ENCODE measurements around the gene BARHL1.

Gene BARHL1

DNA sequence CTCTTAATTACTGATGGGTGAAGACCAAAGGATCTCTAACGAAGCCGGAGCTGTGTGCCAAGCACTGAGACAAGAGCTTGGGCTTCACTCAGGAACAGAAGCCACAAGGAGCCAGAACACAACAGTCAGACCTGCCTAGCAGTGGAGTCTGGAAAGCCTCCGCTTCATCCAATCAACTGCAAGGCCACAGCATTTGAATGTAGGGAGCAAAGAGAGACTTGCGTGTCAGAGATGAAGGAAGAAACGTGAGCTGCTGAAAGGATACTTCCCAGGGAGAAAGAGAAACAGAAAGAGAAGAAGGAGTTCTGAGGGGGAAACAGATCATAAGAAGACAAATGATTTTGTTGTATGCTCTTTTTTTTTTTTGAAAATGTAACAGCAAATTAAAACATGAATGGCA is 43.9 kb downstream of the BARHL1 start:
- no peak for DNase-seq (ENCODE audit: low read depth, low spot score)
- H3K4me3 ChIP-seq (ENCODE audit: low read depth, low read length) = no peak overlapping the region
- TF ChIP-seq, protein P1, sequence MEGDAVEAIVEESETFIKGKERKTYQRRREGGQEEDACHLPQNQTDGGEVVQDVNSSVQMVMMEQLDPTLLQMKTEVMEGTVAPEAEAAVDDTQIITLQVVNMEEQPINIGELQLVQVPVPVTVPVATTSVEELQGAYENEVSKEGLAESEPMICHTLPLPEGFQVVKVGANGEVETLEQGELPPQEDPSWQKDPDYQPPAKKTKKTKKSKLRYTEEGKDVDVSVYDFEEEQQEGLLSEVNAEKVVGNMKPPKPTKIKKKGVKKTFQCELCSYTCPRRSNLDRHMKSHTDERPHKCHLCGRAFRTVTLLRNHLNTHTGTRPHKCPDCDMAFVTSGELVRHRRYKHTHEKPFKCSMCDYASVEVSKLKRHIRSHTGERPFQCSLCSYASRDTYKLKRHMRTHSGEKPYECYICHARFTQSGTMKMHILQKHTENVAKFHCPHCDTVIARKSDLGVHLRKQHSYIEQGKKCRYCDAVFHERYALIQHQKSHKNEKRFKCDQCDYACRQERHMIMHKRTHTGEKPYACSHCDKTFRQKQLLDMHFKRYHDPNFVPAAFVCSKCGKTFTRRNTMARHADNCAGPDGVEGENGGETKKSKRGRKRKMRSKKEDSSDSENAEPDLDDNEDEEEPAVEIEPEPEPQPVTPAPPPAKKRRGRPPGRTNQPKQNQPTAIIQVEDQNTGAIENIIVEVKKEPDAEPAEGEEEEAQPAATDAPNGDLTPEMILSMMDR (IDR thresholded peaks at IDR 0.05; ENCODE audit: insufficient read depth, low read length, missing control alignments) = no peak
- ChIA-PET POLR2A (no interaction called here), CTCF (no interaction called here)

DNA sequence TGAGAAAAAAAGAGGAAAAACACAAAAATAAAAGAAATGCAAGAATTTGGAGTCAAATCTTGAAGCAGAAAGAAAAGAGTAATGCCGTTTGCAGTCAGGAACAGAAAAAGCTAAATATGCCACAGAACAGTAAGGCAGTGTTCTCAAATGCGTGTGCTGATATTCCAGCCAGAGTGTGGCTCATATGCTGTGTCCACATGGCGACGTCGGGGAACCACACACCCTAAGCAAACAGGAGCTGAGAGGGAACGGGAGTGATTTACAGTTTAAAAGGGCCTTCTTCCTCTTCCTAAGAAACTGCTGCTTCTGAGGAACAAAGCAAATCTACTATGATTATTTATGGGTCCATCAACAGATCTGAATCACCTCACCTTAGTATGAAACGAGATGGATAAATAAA is 44.7 kb downstream of the BARHL1 start:
- POLR2A ChIA-PET = no interaction called here
- TF ChIP-seq, protein P1 (IDR thresholded peaks at IDR 0.05; ENCODE audit: insufficient read depth, low read length, missing control alignments) = no peak
- no peak for DNase-seq (ENCODE audit: low read depth, low spot score)
- H3K4me3 ChIP-seq (ENCODE audit: low read depth, low read length) = no peak overlapping the region
- CTCF ChIA-PET = no interaction called here

DNA sequence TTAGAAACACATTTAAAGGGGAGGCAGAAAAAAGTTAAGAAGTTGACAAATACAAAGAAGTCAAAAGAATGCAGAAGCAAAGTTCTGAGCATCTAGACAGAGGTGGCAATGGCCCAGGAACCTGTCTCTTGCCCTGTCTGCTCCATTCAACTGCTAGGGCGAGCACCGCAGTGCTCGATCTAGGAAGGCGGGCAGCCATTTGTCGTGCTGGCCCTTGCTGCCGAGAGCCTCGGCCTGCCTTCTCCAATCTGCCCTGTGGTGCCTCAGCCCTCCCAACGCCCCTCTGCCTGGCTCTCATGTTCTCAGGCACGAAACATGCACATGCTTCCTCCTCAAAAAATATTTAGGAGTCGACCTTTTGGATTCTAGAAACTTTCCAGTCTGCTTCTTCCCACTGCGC is 45.2 kb downstream of the BARHL1 start:
- no peak overlapping the region for H3K4me3 ChIP-seq (ENCODE audit: low read depth, low read length)
- no peak for DNase-seq (ENCODE audit: low read depth, low spot score)
- TF ChIP-seq, protein P1 (IDR thresholded peaks at IDR 0.05; ENCODE audit: insufficient read depth, low read length, missing control alignments) = no peak
- ChIA-PET CTCF (no interaction called here), POLR2A (no interaction called here)

DNA sequence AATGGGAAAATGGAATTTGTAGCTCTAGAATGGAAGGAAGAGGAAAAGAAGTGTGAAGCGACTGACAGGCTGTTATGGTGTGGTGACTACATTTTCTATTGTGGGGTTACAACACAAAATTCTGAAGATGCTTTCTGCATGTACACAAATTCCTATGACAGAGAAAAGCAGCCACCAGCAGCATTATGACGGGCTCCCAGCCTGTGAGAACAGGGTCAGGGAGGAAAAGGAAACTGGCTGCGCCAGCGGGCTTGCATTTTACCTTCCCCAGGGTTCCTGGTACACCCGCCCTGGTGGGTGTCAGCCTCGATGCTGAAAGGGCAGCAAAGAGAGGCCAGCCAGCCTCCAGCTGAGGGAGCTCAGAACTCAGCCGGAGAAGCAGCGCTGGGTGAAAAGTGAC is 46.3 kb downstream of the BARHL1 start:
- DNase-seq (ENCODE audit: low read depth, low spot score) = no peak
- ChIA-PET POLR2A (no interaction called here), CTCF (interaction anchor here (1.0 kb wide), 1 partner anchor 17 kb away, joined by 3 read pairs; no protein-coding TSS in a partner anchor)
- no peak overlapping the region for H3K4me3 ChIP-seq (ENCODE audit: low read depth, low read length)
- TF ChIP-seq, protein P1 (IDR thresholded peaks at IDR 0.05; ENCODE audit: insufficient read depth, low read length, missing control alignments) = no peak

DNA sequence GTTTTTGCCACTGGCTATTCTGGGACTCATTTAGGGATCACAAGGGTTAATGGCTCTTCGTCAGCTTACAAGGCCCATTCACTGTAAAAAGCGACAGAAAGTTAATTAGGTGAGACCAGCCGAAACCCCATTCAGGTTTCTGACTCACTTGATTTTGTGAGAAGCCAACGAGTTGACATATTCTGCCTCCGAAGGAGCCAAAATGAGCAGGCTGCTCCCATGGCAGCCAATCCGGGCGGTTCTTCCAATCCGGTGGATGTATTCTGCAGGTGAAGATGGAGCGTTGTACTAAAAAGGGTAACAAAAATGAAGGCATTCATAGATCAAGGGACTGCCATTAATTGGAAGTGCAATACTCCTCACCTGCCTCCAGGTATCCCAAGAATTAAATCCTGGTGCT is 47.7 kb downstream of the BARHL1 start:
- no peak for DNase-seq (ENCODE audit: low read depth, low spot score)
- CTCF ChIA-PET = no interaction called here
- TF ChIP-seq, protein P1 (IDR thresholded peaks at IDR 0.05; ENCODE audit: insufficient read depth, low read length, missing control alignments) = no peak
- POLR2A ChIA-PET = no interaction called here
- no peak overlapping the region for H3K4me3 ChIP-seq (ENCODE audit: low read depth, low read length)

DNA sequence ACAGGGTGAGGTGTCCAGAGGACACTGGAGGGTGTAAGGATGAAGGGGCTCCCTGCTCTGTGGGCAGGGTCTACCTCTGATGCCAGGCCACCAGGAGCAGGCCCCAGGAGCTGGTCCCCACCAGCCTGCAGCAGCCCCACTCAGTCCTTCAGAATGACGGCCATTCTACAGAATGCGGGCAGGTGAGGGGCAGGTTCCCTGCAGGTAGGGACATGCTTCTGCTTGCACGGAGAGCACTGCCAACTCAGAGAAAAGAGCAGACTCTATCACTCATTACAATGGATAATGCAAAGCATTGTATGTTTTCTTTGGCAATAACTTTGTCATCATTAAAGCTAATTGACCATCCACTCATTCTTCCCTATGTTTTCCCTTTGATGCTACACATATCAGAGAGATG is 48.4 kb downstream of the BARHL1 start:
- TF ChIP-seq, protein P1 (IDR thresholded peaks at IDR 0.05; ENCODE audit: insufficient read depth, low read length, missing control alignments) = no peak
- no peak overlapping the region for H3K4me3 ChIP-seq (ENCODE audit: low read depth, low read length)
- ChIA-PET CTCF (interaction anchor here (0.7 kb wide), 1 partner anchor 17 kb away, joined by 3 read pairs; no protein-coding TSS in a partner anchor), POLR2A (no interaction called here)
- DNase-seq (ENCODE audit: low read depth, low spot score) = no peak
